Measurements from ENCODE around the gene TSEN15.

DNA sequence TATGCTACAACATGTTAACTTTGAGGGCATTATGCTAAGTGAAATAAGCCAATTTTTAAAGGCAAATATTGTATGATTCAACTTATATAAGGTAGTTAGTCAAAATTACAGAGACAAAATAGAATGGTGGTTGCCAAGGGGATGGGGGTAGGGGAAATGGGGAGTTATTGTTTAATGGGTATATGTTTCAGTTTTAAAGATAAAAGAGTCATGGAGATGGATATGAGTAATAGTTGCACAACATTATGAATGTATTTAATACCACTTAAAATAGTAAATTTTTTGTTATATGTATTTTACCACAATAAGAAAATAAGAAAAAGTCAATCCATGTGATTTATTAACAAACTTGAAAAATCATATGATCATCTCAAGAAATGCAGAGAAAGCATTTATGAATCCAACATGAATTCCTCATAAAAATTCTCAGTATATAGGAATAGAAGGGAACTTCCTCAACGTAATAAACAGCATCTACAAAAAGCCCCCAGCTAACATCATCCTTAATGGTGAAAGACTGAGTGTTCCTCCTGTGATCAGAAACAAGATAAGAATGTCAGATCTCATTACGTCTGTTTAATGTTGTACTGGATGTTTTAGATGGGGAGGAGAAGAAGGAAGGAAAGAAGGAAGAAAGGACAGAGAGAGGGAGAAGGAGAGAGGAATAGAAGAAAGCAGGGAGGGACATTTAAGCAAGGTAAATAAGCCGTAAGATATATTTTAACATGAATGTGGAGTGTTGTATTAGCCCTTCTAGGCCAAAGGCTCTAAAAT is 6.7 kb upstream of the TSEN15 start:
- no peak for TF ChIP-seq CTCF (optimal IDR thresholded peaks at IDR 0.05 in 1 of 3, IDR thresholded peaks at IDR 0.05 in 1 of 3, conservative IDR thresholded peaks at IDR 0.05 in 1 of 3; ENCODE audit: extremely low read depth in 1 of 3, insufficient read depth in 2 of 3, low read length in 3 of 3)
- no peak for TF ChIP-seq EZH2 (IDR thresholded peaks at IDR 0.05; ENCODE audit: low read length)

All from keratinocyte (primary cell).